H4 (cell line): ENCODE data around the gene LSM14A. TPM values are rescaled to one million over a fixed set of nuclear protein-coding genes. Genes with fewer than 3 reads are reported as not detected.
A peak's percentile ranks its signal among the peaks of the same experiment; 100 is the strongest.

ENCODE experiments used
- DNase-seq: peaks from one replicate; pipeline ENCODE4 v3.0.0-alpha.2; 2015; ENCODE audit warnings: low spot score
- total RNA-seq: library from RNA; depleted of rRNA; stranded (reverse); fragments of >200 nt; shearing (Covaris generic); gene quantifications from 2 replicates; pipeline ENCODE4 v1.2.3, GENCODE V29; 2014

LSM14A gene
- total RNA-seq, 1 experiment from 2014 or later: 61.2 TPM

- no peak for DNase-seq
These were observed 82.6 kb downstream of the LSM14A start for GRCh38 chr19:34254698-34255432.

- no peak for DNase-seq
These were observed 83.2 kb downstream of the LSM14A start for GRCh38 chr19:34255546-34255945.

- DNase-seq: no peak
These were observed 84.7 kb downstream of the LSM14A start for GRCh38 chr19:34256835-34257558.

- DNase-seq: no peak
These were observed 85.2 kb downstream of the LSM14A start for GRCh38 chr19:34257559-34257924.

- no peak for DNase-seq
These were observed 87.2 kb downstream of the LSM14A start for GRCh38 chr19:34259367-34260095.

GRCh38 chr19:34260771-34261173 lies 88.5 kb downstream of the LSM14A start:
- no peak for DNase-seq

GRCh38 chr19:34261334-34262109 lies 89.2 kb downstream of the LSM14A start:
- no peak for DNase-seq

GRCh38 chr19:34263745-34264237 lies 91.5 kb downstream of the LSM14A start:
- DNase-seq: no peak

- peak; percentile 69 for DNase-seq
These were observed 92.9 kb downstream of the LSM14A start for GRCh38 chr19:34265221-34265650.

GRCh38 chr19:34269081-34269480 lies 96.8 kb downstream of the LSM14A start:
- DNase-seq: no peak

- DNase-seq: no peak
These were observed 97.2 kb downstream of the LSM14A start for GRCh38 chr19:34269489-34269888.

- peak; percentile 97 for DNase-seq
These were observed 97.8 kb downstream of the LSM14A start for GRCh38 chr19:34269968-34270621.

- DNase-seq: no peak
These were observed 100.8 kb downstream of the LSM14A start for GRCh38 chr19:34273121-34273520.

GRCh38 chr19:34274284-34274826 lies 102.1 kb downstream of the LSM14A start:
- no peak for DNase-seq

- no peak for DNase-seq
These were observed 102.7 kb downstream of the LSM14A start for GRCh38 chr19:34274827-34275625.

- no peak for DNase-seq
These were observed 103.4 kb downstream of the LSM14A start for GRCh38 chr19:34275705-34276104.

GRCh38 chr19:34276614-34277013 lies 104.3 kb downstream of the LSM14A start:
- no peak for DNase-seq

- DNase-seq: no peak
These were observed 104.9 kb downstream of the LSM14A start for GRCh38 chr19:34277244-34277643.

- DNase-seq: no peak
These were observed 106.5 kb downstream of the LSM14A start for GRCh38 chr19:34278783-34279182.
